H1 (cell line): ENCODE results near the gene SLC2A4RG. TPM values are rescaled to one million over a fixed set of nuclear protein-coding genes. Genes with fewer than 3 reads are reported as not detected.

ENCODE experiments used
- KDM4A ChIP-seq: IDR thresholded peaks from one replicate; pipeline ENCODE4 v1.7.1; 2012; ENCODE audit warnings: low read depth, mild to moderate bottlenecking, moderate library complexity, low read length, inconsistent platforms; ENCODE audit not compliant: severe bottlenecking
- POLR2A ChIP-seq, 2 experiments: IDR thresholded peaks; 1 replicate in 1 of 2; 2 replicates in 1 of 2; pipeline ENCODE4 v1.6.1; 2011; ENCODE audit warnings: low read depth in 2 of 2, low read length in 2 of 2, mild to moderate bottlenecking in 2 of 2; ENCODE audit errors: control extremely low read depth in 1 of 2
- polyA plus RNA-seq, 7 experiments: library from polyadenylated mRNA; depleted of rRNA in 3 of 7; stranded (reverse) in 5 of 7; unstranded in 2 of 7; fragments of >200 nt in 5 of 7; fragments of 200-250 nt in 2 of 7; gene quantifications; 1 replicate in 5 of 7; 2 replicates in 1 of 7; 4 replicates in 1 of 7; pipeline versions ENCODE4 v1.2.1 to v1.2.3, GENCODE V29; 2011 to 2013; ENCODE audit warnings: missing spikeins in 2 of 7, mixed read lengths in 2 of 7
- total RNA-seq: library from RNA; stranded (reverse); fragmentation: NEBNext Ultra II Directional; extraction: Animal tissue kit (Norgen Biotek cat#: 25700); gene quantifications from 2 replicates; pipeline ENCODE4 v1.2.1, GENCODE V29; 2021

Gene SLC2A4RG
- total and polyA plus RNA-seq, 2 of the 8 experiments (the other 6 are each of a cell fraction or from before 2014, with no cell fraction given) = 15.9 to 29.1 TPM

GRCh38 chr20:63701051-63701328 lies 38.6 kb upstream of the SLC2A4RG start (continued):
- TF ChIP-seq KDM4A (no peak), POLR2A (IDR thresholded peaks at IDR 0.05; ENCODE audit: control extremely low read depth in 1 of 2, low read depth in 2 of 2, low read length in 2 of 2) (no peak)
- TF ChIP-seq, all 59 proteins: peak for 0
